HepG2 (cell line): Measurements from ENCODE around the gene TXN2. TPM values are rescaled to one million over a fixed set of nuclear protein-coding genes. Genes with fewer than 3 reads are reported as not detected.
"Not testable (repeated sequence)": the region's sequence is repeated elsewhere in the genome, so short reads cannot be mapped to it uniquely, and the experiment has no call there.

Experiments
- ATAC-seq: fragments of 200-7000 bp; cut with Tn5 transposase; 3 replicates; pipeline ENCODE4 v1.9.1; 2020; ENCODE audit warnings: mild to moderate bottlenecking, moderate library complexity
- BruUV-seq: library from RNA; stranded (reverse); fragments of 400-500 nt; replicated peaks from 2 replicates; lab custom pipeline; 2021; lab: Mats Ljungman, UMichigan
- CTCF ChIA-PET: fragments of 300-600 bp; formaldehyde crosslinking; extraction: SDS; loops from one replicate; lab custom pipeline; 2021; ENCODE audit warnings: low total read pairs, inconsistent platforms, low intra/inter-chr PET ratio; lab: Yijun Ruan, JAX
- POLR2A ChIA-PET: fragments of 350-600 bp; sonication (Branson Sonifier 250); formaldehyde crosslinking; loops from one replicate; lab custom pipeline; 2020; ENCODE audit warnings: antibody characterized with exemption, inconsistent platforms; lab: Yijun Ruan, JAX
- DNase-seq: peaks from one replicate; pipeline ENCODE4 v3.0.0-alpha.2; 2015; ENCODE audit warnings: low spot score
- FAIRE-seq: peaks from 3 replicates; lab custom pipeline; 2011; peaks lifted over from hg19 to GRCh38; lab: Jason Lieb, UNC
- H2AFZ ChIP-seq: one replicate; pipeline ENCODE4 v1.6.1; 2011; ENCODE audit warnings: low read length, inconsistent platforms
- H3K27ac ChIP-seq: fragments of 300-600 bp; 3 replicates; pipeline ENCODE4 v1.8.0; 2011; ENCODE audit warnings: mixed run types, mild to moderate bottlenecking, mixed read lengths, low read length, inconsistent platforms; ENCODE audit not compliant: insufficient read depth; ENCODE audit errors: extremely low read length
- H3K27me3 ChIP-seq, 2 experiments: fragments of 200-600 bp in 1 of 2; 2 replicates in 1 of 2; 3 replicates in 1 of 2; pipeline versions ENCODE4 v1.6.0 to v1.8.0; 2011; ENCODE audit warnings: low read length in 2 of 2, mild to moderate bottlenecking in 2 of 2, moderate library complexity in 2 of 2, inconsistent platforms in 1 of 2; ENCODE audit not compliant: insufficient read depth in 2 of 2, control insufficient read depth in 1 of 2
- H3K36me3 ChIP-seq, 2 experiments: fragments of 200-600 bp in 1 of 2; replicated peaks in 1 of 2; 2 replicates in 1 of 2; 3 replicates in 1 of 2; pipeline versions ENCODE4 v1.5.1 to v1.8.0; 2011; ENCODE audit warnings: low read length in 2 of 2, inconsistent platforms in 1 of 2; ENCODE audit not compliant: insufficient read depth in 2 of 2, control insufficient read depth in 1 of 2
- H3K4me1 ChIP-seq: 2 replicates; pipeline ENCODE4 v1.5.1; 2012; ENCODE audit warnings: low read length, inconsistent platforms; ENCODE audit not compliant: insufficient read depth
- H3K4me2 ChIP-seq: 2 replicates; pipeline ENCODE4 v1.6.0; 2011; ENCODE audit warnings: low read depth, low read length, inconsistent platforms
- H3K4me3 ChIP-seq, 3 experiments: fragments of 200-600 bp in 1 of 3; sonication (generic), shearing (Covaris generic) in 1 of 3; replicated peaks in 1 of 3; 2 replicates each; pipeline ENCODE4 v1.5.1; 2011 to 2016; ENCODE audit warnings: low read length in 3 of 3, inconsistent platforms in 2 of 3, low read depth in 2 of 3, mild to moderate bottlenecking in 2 of 3, control low read depth in 1 of 3, mixed read lengths in 1 of 3; ENCODE audit not compliant: insufficient read depth in 1 of 3
- H3K79me2 ChIP-seq: one replicate; pipeline ENCODE4 v1.6.1; 2011; ENCODE audit warnings: low read length, inconsistent platforms; ENCODE audit not compliant: insufficient read depth
- H3K9ac ChIP-seq: 2 replicates; pipeline ENCODE4 v1.6.0; 2011; ENCODE audit warnings: mild to moderate bottlenecking, low read depth, low read length, inconsistent platforms; ENCODE audit not compliant: insufficient read depth
- H3K9me3 ChIP-seq: 2 replicates; pipeline ENCODE4 v1.5.1; 2012; ENCODE audit warnings: mild to moderate bottlenecking, low read length
- H4K20me1 ChIP-seq: 2 replicates; pipeline ENCODE4 v1.6.0; 2011; ENCODE audit warnings: inconsistent platforms, mild to moderate bottlenecking, low read length, moderate library complexity; ENCODE audit not compliant: insufficient read depth
- BCL3 ChIP-seq: sonication (generic); formaldehyde crosslinking; IDR thresholded peaks from 2 replicates; pipeline ENCODE4 v1.5.1; 2020; ENCODE audit warnings: mild to moderate bottlenecking, missing genetic modification reagents, moderate library complexity
- FOXP1 ChIP-seq, 2 experiments: fragments of 450-650 bp in 1 of 2; IDR thresholded peaks; 2 replicates each; pipeline ENCODE4 v1.6.1; 2017 to 2018; ENCODE audit warnings: antibody characterized with exemption in 1 of 2
- GTF3A ChIP-seq: sonication (generic); formaldehyde crosslinking; conservative IDR thresholded peaks from 2 replicates; pipeline ENCODE4 v1.4.0; 2020; ENCODE audit warnings: mild to moderate bottlenecking, missing genetic modification reagents
- MED1 ChIP-seq: sonication (generic); formaldehyde crosslinking; IDR thresholded peaks from 2 replicates; pipeline ENCODE4 v1.4.0; 2020; ENCODE audit warnings: missing genetic modification reagents
- SAFB2 ChIP-seq: sonication (generic); formaldehyde crosslinking; IDR thresholded peaks from 2 replicates; pipeline ENCODE4 v1.5.1; 2020; ENCODE audit warnings: missing genetic modification reagents, low read depth, mild to moderate bottlenecking, borderline replicate concordance
- SMAD3 ChIP-seq: sonication (generic); formaldehyde crosslinking; IDR thresholded peaks from 2 replicates; pipeline ENCODE4 v1.4.0; 2020; ENCODE audit warnings: missing genetic modification reagents
- TAF1 ChIP-seq: sonication (generic); formaldehyde crosslinking; IDR thresholded peaks from 2 replicates; pipeline ENCODE4 v1.4.0; 2020; ENCODE audit warnings: missing genetic modification reagents
- TBP ChIP-seq: sonication (generic); formaldehyde crosslinking; IDR thresholded peaks from 2 replicates; pipeline ENCODE4 v1.5.0; 2020; ENCODE audit warnings: missing genetic modification reagents
- ZNF235 ChIP-seq: sonication (generic); formaldehyde crosslinking; IDR thresholded peaks from 2 replicates; pipeline ENCODE4 v1.8.1; 2023; ENCODE audit warnings: mild to moderate bottlenecking, missing genetic modification reagents, borderline replicate concordance
- ZNF563 ChIP-seq: sonication (generic); formaldehyde crosslinking; IDR thresholded peaks from 2 replicates; pipeline ENCODE4 v1.8.0; 2022; ENCODE audit warnings: mild to moderate bottlenecking, moderate library complexity, missing genetic modification reagents
- ZNF737 ChIP-seq: sonication (generic); formaldehyde crosslinking; IDR thresholded peaks from 2 replicates; pipeline ENCODE4 v1.5.0; 2020; ENCODE audit warnings: missing genetic modification reagents, mild to moderate bottlenecking, borderline replicate concordance
- WGBS: methylation state at CpG from one replicate; pipeline ENCODE4 v1.1.6; 2017; ENCODE audit warnings: low lambda C conversion rate; 5-methylcytosine and 5-hydroxymethylcytosine counted together
- in situ Hi-C: cut with HindIII; loops from 2 replicates; pipeline ENCODE4 v1.10.0; 2017; ENCODE audit warnings: low pct_unique_long_range_greater_than_20kb; ENCODE audit not compliant: extremely low pct_ligation_motif_present
- intact Hi-C: fragments of 100-400 bp; cut with micrococcal nuclease; formaldehyde crosslinking; loops from one replicate; pipeline ENCODE4 v1.10.0; 2022; ENCODE audit not compliant: unreplicated experiment
- polyA plus RNA-seq, 8 experiments: library from polyadenylated mRNA; depleted of rRNA in 3 of 8; stranded (reverse) in 7 of 8; unstranded in 1 of 8; fragments of >200 nt; fragmentation: Illumina TruSeq in 4 of 8; extraction: Trizol in 4 of 8; gene quantifications; 2 replicates each; pipeline versions ENCODE4 v1.2.1 to v1.2.3, GENCODE V29; 2011 to 2016; ENCODE audit warnings: low read depth in 4 of 8, missing spikeins in 1 of 8, mixed read lengths in 1 of 8; ENCODE audit not compliant: insufficient read depth in 1 of 8
- total RNA-seq, 5 experiments: library from RNA; depleted of rRNA; stranded (reverse); fragments of >200 nt; fragmentation: Illumina TruSeq; extraction: Trizol; gene quantifications; 2 replicates each; pipeline ENCODE4 v1.2.3, GENCODE V29; 2016; ENCODE audit warnings: low read depth in 1 of 5
- TF ChIP-seq, protein P1 (sequence below): IDR thresholded peaks from 2 replicates; pipeline ENCODE4 v1.6.1; 2016; ENCODE audit warnings: low read depth

The TXN2 gene
- total and polyA plus RNA-seq, 2 of the 13 experiments (the other 11 are each of a cell fraction or from before 2014, with no cell fraction given) = 41.4 to 109 TPM

DNA sequence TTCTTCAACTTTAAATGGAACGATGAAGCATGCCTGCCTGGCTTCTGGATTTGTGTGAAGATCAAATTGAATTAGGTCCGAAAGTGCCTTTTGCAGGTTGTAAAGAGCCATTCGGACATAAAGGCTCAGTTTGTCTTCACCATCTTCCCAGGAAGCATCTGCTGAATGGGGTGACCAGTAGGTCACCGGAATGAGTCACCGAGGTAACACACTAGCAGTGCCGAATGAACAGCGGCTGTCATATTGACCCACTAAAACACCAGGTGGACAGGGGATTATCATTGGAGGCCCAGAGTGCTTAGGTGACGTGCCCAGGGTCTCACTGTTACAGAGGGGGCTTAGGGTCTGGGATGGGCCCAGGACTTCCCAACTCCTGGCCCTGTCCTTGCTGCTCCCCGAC lies 50.6 kb downstream of the TXN2 start (continued):
- TF ChIP-seq FOXP1 (IDR thresholded peaks at IDR 0.05) = no peak
- TF ChIP-seq FOXP1 (CRISPR knock-in tag; IDR thresholded peaks at IDR 0.05) = 0 out of 2 replicates have a peak, but pooled peaks have one; percentile 12
- TF ChIP-seq, protein P1, sequence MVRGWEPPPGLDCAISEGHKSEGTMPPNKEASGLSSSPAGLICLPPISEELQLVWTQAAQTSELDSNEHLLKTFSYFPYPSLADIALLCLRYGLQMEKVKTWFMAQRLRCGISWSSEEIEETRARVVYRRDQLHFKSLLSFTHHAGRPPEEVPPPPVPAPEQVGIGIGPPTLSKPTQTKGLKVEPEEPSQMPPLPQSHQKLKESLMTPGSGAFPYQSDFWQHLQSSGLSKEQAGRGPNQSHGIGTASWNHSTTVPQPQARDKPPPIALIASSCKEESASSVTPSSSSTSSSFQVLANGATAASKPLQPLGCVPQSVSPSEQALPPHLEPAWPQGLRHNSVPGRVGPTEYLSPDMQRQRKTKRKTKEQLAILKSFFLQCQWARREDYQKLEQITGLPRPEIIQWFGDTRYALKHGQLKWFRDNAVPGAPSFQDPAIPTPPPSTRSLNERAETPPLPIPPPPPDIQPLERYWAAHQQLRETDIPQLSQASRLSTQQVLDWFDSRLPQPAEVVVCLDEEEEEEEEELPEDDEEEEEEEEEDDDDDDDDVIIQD (CRISPR knock-in tag) = peak; percentile 49; the same call in 1 of the 2 replicates
- TF ChIP-seq ZNF737 (CRISPR knock-in tag) = no peak

GRCh38 chr22:36427952-36428351 lies 53.5 kb downstream of the TXN2 start:
- 89% methylated on average over 11 of the region's 11 CpGs for WGBS
- H3K9me3 ChIP-seq, H2AFZ ChIP-seq, H3K79me2 ChIP-seq, intact Hi-C loops, H3K27me3 ChIP-seq, H4K20me1 ChIP-seq, FAIRE-seq, H3K9ac ChIP-seq, in situ Hi-C loops, DNase-seq, H3K36me3 ChIP-seq, H3K4me2 ChIP-seq, CTCF ChIA-PET, ATAC-seq, BruUV-seq, H3K27ac ChIP-seq, H3K4me3 ChIP-seq: not testable (repeated sequence)
- POLR2A ChIA-PET = interaction anchor here (1.0 to 1.4 kb wide), 2 partner anchors 8 to 18 kb away, joined by 3 to 4 read pairs; no protein-coding TSS in a partner anchor
- H3K4me1 ChIP-seq = peaks cover 71% of the 10 kb centered on the region

DNA sequence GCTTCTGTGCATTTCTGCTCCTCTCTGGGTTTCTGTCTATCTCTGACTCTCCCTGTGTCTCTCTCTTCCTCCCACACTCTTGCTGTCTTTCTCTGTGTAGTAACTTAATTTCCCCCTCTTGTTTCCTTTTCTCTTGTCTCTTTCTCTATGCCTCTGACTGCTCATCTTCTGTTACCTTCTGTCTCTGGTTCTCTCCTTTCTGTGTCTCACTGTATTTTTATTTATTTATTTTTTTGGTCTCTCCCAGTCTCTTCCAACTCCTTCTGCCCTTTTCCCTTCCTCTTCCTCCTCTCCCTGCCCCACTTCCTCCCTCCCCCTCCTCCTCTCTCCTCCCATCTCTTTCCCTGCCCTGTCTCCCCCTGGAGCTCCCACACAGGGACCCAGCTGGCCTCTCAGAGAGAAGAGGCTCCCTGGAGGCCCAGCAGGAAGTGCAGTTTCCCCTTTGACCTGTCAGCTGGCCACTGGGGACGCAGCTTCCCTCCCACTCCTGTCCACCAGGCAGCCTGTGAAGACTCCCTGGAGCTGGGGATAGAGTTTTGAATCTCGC lies 55.4 kb downstream of the TXN2 start:
- Histone ChIP-seq H3K4me3 (no peak overlapping the region), H3K36me3 (no peaks in the 10 kb centered on the region), H3K27ac (peak overlapping the region; percentile 71), H3K79me2 (no peaks in the 10 kb centered on the region), H2AFZ (no peak overlapping the region), H3K9me3 (no peaks in the 10 kb centered on the region), H3K27me3 (no peaks in the 10 kb centered on the region), H3K4me1 (peaks cover 69% of the 10 kb centered on the region), H3K9ac (0 out of 2 replicates have a peak overlapping the region, but pooled peaks have one; percentile 36), H4K20me1 (no peaks in the 10 kb centered on the region), H3K4me2 (peak overlapping the region; percentile 42)
- ATAC-seq (peak; percentile 93), FAIRE-seq (peak; percentile 70), DNase-seq (peak; percentile 74)
- BruUV-seq = no TSS peak
- ChIA-PET CTCF (no interaction called here), POLR2A (interaction anchor here (0.6 to 1.5 kb wide), 9 partner anchors 8 to 82 kb away, joined by 3 to 16 read pairs (median 4); partner anchors contain the start of gene MYH9)
- 19% methylated on average over 2 of the region's 2 CpGs for WGBS
- intact Hi-C loops (no loop called here), in situ Hi-C loops (no loop called here)
- no peak for TF ChIP-seq BCL3 (CRISPR knock-in tag)
- no peak for TF ChIP-seq GTF3A
- TF ChIP-seq TAF1 (CRISPR knock-in tag) = no peak
- TF ChIP-seq ZNF563 (CRISPR knock-in tag) = no peak
- TF ChIP-seq SAFB2 (CRISPR knock-in tag) = no peak
- TF ChIP-seq SMAD3 (CRISPR knock-in tag) = no peak
- TF ChIP-seq MED1 (CRISPR knock-in tag) = peak; percentile 57; the same call in 1 of the 2 replicates
- no peak for TF ChIP-seq ZNF235 (CRISPR knock-in tag)
- no peak for TF ChIP-seq TBP (CRISPR knock-in tag)
